ENCODE results near the gene DFFB. TPM values are rescaled to one million over a fixed set of nuclear protein-coding genes. Genes with fewer than 3 reads are reported as not detected.

Gene DFFB
- total RNA-seq, 2 experiments from 2014 or later, result 8.8 to 10.2 TPM

DNA sequence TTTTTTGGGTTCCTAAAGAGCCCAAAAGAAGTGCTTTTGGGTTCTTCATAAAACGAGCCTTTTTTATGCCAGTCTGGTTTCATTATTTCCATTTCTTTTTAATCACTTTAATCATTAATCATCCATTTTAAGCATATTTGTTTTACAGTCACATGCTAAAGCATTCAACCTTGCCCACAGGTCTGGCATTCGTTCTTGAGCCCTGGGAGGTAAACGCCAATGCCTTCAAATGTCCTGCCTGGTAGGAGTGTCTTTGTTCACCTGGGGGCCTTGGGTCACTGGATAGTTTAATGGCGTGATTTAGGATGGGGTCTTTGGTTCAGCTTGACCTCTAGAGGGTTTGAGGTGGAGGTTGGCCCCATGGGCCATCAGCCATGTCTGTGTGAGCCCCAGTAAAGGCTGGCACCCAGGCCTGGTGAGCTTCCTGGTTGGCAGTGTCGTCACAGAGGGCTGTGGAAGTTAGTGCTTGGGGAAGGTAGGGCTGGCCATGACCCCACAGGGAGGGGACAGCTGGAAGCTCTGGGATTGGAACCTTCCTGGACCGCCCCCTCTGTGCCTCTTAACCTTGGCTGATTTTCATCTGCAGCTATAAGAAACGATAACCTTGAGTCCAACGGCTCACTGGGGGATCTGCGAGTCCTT, 22.6 kb downstream of the DFFB start:
- no peak overlapping the region for H3K27ac Mint-ChIP-seq
- no peaks in the 10 kb centered on the region for H3K27me3 Mint-ChIP-seq (ENCODE audit: low read depth)
- POLR2A ChIA-PET, result no interaction called here

DNA sequence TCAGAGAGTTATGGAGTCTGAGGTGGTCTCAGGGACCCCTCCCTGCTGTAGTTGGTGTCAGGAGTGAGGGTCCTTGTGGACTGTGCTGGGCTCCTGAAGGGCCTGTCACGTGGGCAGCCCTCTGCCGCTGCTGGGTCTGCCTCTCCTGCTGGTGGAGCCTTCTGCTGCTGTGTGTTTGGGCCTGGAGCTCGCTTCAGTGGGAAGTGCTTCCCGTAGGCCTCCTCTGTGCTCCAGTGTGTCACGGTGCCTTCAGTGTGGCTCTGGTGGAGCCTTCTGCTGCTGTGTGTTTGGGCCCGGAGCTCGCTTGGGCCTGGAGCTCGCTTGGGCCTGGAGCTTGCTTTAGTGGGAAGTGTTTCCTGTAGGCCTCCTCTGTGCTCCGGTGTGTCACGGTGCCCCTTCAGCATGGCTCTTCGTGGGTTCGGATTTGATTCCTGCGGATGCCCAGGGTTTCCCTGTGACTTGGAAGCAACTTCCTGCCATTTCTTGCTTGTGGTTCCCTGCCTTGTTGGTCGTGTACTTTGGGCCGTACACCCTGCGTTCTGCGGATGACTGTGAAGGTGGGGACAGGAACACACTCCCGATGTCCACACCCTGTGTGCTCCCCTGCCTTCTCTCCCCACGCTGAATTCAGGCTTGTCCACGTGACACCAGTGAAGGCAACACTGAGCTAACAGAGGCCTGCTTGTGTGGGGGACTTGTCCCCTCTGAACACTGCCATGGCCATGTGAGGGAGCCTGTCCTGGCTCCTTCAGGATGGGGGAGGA, 23.3 kb downstream of the DFFB start:
- DNase-seq, result no peak
- ChIA-PET POLR2A (no interaction called here), CTCF (interaction anchor here (1.4 kb wide), 1 partner anchor 8 kb away, joined by 3 read pairs; no protein-coding TSS in a partner anchor)
- Mint-ChIP-seq H3K36me3 (ENCODE audit: low read depth) (peaks cover 29% of the 10 kb centered on the region), H3K4me1 (ENCODE audit: low read depth) (peaks cover 14% of the 10 kb centered on the region), H3K27ac (peak overlapping the region; percentile 74), H3K9me3 (ENCODE audit: insufficient read depth) (no peaks in the 10 kb centered on the region), H3K27me3 (ENCODE audit: low read depth) (no peaks in the 10 kb centered on the region), H3K4me3 (no peak overlapping the region)
- no peak for ATAC-seq

More for the DNA sequence above, 22.6 kb downstream of the DFFB start:
- no peak for ATAC-seq
- H3K4me1 Mint-ChIP-seq (ENCODE audit: low read depth), result peaks cover 14% of the 10 kb centered on the region
- CTCF ChIA-PET, result no interaction called here
- no peaks in the 10 kb centered on the region for H3K9me3 Mint-ChIP-seq (ENCODE audit: insufficient read depth)
- DNase-seq, result no peak
- H3K4me3 Mint-ChIP-seq, result no peak overlapping the region
- H3K36me3 Mint-ChIP-seq (ENCODE audit: low read depth), result peaks cover 32% of the 10 kb centered on the region

GRCh38 chr1:3881193-3881480, 23.9 kb downstream of the DFFB start:
- H3K36me3 Mint-ChIP-seq (ENCODE audit: low read depth), result peaks cover 29% of the 10 kb centered on the region
- CTCF ChIA-PET, result interaction anchor here (1.4 kb wide), 1 partner anchor 9 kb away, joined by 3 read pairs; no protein-coding TSS in a partner anchor
- ATAC-seq, result peak; percentile 47

DNA sequence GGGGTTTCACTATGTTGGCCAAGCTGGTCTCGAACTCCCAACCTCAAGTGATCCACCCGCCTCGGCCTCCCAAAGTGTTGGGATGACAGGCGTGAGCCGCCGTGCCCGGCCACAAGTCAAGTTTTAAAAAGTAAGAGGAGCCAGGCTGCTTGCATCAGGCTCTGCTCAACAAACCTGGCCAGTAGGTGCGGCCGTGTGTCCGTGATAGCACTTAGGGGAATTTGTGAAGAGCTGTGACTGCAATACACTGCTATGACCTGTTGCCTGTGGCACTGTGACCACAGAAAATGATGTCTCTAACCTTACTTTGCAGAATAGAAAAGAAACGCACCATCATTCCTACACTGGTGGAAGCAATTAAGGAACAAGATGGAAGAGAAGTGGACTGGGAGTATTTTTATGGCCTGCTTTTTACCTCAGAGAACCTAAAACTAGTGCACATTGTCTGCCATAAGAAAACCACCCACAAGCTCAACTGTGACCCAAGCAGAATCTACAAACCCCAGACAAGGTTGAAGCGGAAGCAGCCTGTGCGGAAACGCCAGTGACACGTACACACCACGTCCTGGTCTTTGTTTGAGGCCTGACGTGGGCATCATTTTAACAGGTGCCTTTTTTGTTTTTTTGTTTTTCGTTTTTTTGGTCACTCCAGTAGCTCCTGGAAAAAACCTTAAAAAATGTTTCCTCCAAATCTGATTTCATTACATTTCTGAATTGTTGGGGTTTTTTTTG, 26.1 kb downstream of the DFFB start:
- DNase-seq (no peak), ATAC-seq (peak; percentile 51)
- Mint-ChIP-seq H3K9me3 (ENCODE audit: insufficient read depth) (no peaks in the 10 kb centered on the region), H3K4me1 (ENCODE audit: low read depth) (peaks cover 14% of the 10 kb centered on the region), H3K36me3 (ENCODE audit: low read depth) (peaks cover 37% of the 10 kb centered on the region), H3K4me3 (no peak overlapping the region), H3K27me3 (ENCODE audit: low read depth) (no peaks in the 10 kb centered on the region), H3K27ac (peak overlapping the region; percentile 69)
- ChIA-PET CTCF (interaction anchor here (1.3 to 1.5 kb wide), 2 partner anchors 16 to 26 kb away, joined by 4 to 6 read pairs; no protein-coding TSS in a partner anchor), POLR2A (interaction anchor here (0.6 kb wide), 1 partner anchor 19 kb away, joined by 3 read pairs; no protein-coding TSS in a partner anchor)

More at GRCh38 chr1:3881193-3881480, 23.9 kb downstream of the DFFB start:
- DNase-seq, result peak; percentile 37
- Mint-ChIP-seq H3K4me1 (ENCODE audit: low read depth) (peaks cover 14% of the 10 kb centered on the region), H3K9me3 (ENCODE audit: insufficient read depth) (no peaks in the 10 kb centered on the region), H3K27ac (peak overlapping the region; percentile 75), H3K4me3 (no peak overlapping the region), H3K27me3 (ENCODE audit: low read depth) (no peaks in the 10 kb centered on the region)
- POLR2A ChIA-PET, result interaction anchor here (0.6 to 0.8 kb wide), 2 partner anchors 12 to 774 kb away, joined by 3 read pairs; no protein-coding TSS in a partner anchor

DNA sequence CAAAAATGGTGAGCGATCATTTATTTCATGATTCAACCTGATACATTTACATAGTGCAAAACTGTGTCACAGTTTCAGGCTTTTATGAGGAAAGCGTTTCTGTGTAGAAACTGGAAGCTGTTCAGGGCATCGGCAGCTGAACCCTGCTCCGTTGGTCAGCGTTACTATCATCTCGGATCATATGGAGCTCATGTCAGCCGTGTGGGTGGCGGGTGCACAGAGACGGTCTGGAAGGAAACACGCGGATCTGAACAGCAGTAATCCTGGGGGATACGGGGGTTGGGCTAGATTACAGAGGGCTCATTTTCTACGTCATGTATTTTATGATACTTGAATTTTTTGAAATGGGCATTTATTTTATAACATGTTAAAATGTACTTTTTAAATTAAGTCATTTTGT, 27.7 kb downstream of the DFFB start:
- Mint-ChIP-seq H3K4me1 (ENCODE audit: low read depth) (peaks cover 18% of the 10 kb centered on the region), H3K9me3 (ENCODE audit: insufficient read depth) (no peaks in the 10 kb centered on the region), H3K4me3 (no peak overlapping the region), H3K27me3 (ENCODE audit: low read depth) (no peaks in the 10 kb centered on the region), H3K27ac (no peak overlapping the region), H3K36me3 (ENCODE audit: low read depth) (peaks cover 33% of the 10 kb centered on the region)
- ChIA-PET POLR2A (no interaction called here), CTCF (interaction anchor here (1.0 kb wide), 2 partner anchors 8 to 27 kb away, joined by 3 to 4 read pairs; no protein-coding TSS in a partner anchor)
- no peak for ATAC-seq
- no peak for DNase-seq

DNA sequence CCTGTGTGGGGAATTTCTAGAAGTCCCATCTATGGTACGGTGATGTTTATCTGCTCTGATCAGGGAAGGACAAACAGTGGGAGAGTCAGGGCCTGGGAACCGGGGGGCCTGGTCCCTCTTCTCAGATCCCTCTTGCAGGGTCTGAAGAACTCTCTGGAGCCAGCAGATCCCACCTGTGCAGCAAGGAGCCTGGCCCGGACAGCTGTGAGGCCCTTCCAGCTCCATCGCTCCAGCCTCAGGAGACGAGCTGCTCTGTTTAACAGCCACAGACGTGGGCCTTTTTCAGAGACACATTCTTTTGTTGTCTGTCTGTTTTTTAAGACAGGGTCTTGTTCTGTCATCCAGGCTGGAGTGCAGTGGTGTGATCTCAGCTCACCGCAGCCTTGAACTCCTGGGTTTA, 28.3 kb downstream of the DFFB start:
- H3K4me1 Mint-ChIP-seq (ENCODE audit: low read depth), result peaks cover 24% of the 10 kb centered on the region
- H3K27ac Mint-ChIP-seq, result no peak overlapping the region
- no peak overlapping the region for H3K4me3 Mint-ChIP-seq
- H3K36me3 Mint-ChIP-seq (ENCODE audit: low read depth), result peaks cover 39% of the 10 kb centered on the region
- H3K27me3 Mint-ChIP-seq (ENCODE audit: low read depth), result no peaks in the 10 kb centered on the region
- ChIA-PET CTCF (interaction anchor here (1.0 kb wide), 1 partner anchor 28 kb away, joined by 4 read pairs; no protein-coding TSS in a partner anchor), POLR2A (no interaction called here)
- no peaks in the 10 kb centered on the region for H3K9me3 Mint-ChIP-seq (ENCODE audit: insufficient read depth)
- DNase-seq (no peak), ATAC-seq (no peak)

DNA sequence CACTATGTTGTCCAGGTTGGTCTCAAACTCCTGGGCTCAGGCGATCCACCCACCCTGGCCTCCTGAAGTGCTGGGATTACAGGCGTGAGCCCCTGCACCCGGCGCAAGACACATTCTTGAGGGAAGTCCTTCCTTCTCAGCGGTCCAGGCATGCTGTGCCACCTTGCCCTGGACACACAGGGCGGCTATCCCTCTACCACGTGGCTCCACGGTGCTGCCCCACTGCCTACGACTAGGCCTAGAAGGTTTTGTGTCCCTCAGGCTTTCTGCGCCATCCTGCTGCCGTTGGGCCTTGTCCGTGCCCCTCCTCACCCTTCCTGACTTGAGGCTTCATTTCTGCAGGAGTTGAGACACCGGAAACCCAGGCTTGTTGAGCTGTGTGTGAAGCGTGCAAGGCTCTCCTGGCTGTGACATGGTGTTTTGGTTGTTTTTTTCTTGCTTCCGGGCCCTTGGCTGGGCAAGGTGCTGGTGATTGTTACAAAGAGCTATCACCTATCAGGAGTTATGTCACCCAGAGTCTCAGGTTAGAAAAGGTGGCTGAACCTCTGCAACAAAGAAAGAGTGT, 28.9 kb downstream of the DFFB start:
- Mint-ChIP-seq H3K36me3 (ENCODE audit: low read depth) (peaks cover 44% of the 10 kb centered on the region), H3K4me1 (ENCODE audit: low read depth) (peaks cover 23% of the 10 kb centered on the region), H3K27me3 (ENCODE audit: low read depth) (no peaks in the 10 kb centered on the region), H3K9me3 (ENCODE audit: insufficient read depth) (no peaks in the 10 kb centered on the region), H3K4me3 (no peak overlapping the region), H3K27ac (peak overlapping the region; percentile 60)
- ChIA-PET POLR2A (interaction anchor here (1.6 kb wide), 1 partner anchor 9 kb away, joined by 3 read pairs; no protein-coding TSS in a partner anchor), CTCF (interaction anchor here (0.6 kb wide), 1 partner anchor 273 kb away, joined by 3 read pairs; no protein-coding TSS in a partner anchor)
- DNase-seq, result no peak
- no peak for ATAC-seq

GRCh38 chr1:3886691-3887090, 29.4 kb downstream of the DFFB start:
- no peak for DNase-seq
- no peak for ATAC-seq
- CTCF ChIA-PET, result interaction anchor here (3.0 kb wide), 1 partner anchor 29 kb away, joined by 8 read pairs; the partner anchor contains the start of gene DFFB
- Mint-ChIP-seq H3K27me3 (ENCODE audit: low read depth) (no peaks in the 10 kb centered on the region), H3K27ac (peak overlapping the region; percentile 52), H3K9me3 (ENCODE audit: insufficient read depth) (no peaks in the 10 kb centered on the region), H3K36me3 (ENCODE audit: low read depth) (peaks cover 46% of the 10 kb centered on the region), H3K4me1 (ENCODE audit: low read depth) (peaks cover 24% of the 10 kb centered on the region), H3K4me3 (no peak overlapping the region)
- POLR2A ChIA-PET, result interaction anchor here (1.6 kb wide), 1 partner anchor 9 kb away, joined by 3 read pairs; no protein-coding TSS in a partner anchor

- CTCF ChIA-PET, result interaction anchor here (3.0 kb wide), 1 partner anchor 30 kb away, joined by 8 read pairs; the partner anchor contains the start of gene DFFB
- ATAC-seq (no peak), DNase-seq (no peak)
- Mint-ChIP-seq H3K36me3 (ENCODE audit: low read depth) (peaks cover 48% of the 10 kb centered on the region), H3K27me3 (ENCODE audit: low read depth) (no peaks in the 10 kb centered on the region), H3K4me1 (ENCODE audit: low read depth) (peaks cover 20% of the 10 kb centered on the region), H3K27ac (no peak overlapping the region), H3K9me3 (ENCODE audit: insufficient read depth) (no peaks in the 10 kb centered on the region), H3K4me3 (no peak overlapping the region)
- POLR2A ChIA-PET, result no interaction called here
Observed at GRCh38 chr1:3888301-3888700, 31.0 kb downstream of the DFFB start.

- peaks cover 38% of the 10 kb centered on the region for H3K36me3 Mint-ChIP-seq (ENCODE audit: low read depth)
- no peak for ATAC-seq
- no peaks in the 10 kb centered on the region for H3K27me3 Mint-ChIP-seq (ENCODE audit: low read depth)
- H3K9me3 Mint-ChIP-seq (ENCODE audit: insufficient read depth), result no peaks in the 10 kb centered on the region
- POLR2A ChIA-PET, result no interaction called here
- no peak for DNase-seq
- peak overlapping the region; percentile 2 for H3K27ac Mint-ChIP-seq
- CTCF ChIA-PET, result interaction anchor here (3.0 kb wide), 1 partner anchor 32 kb away, joined by 8 read pairs; the partner anchor contains the start of gene DFFB
- peaks cover 20% of the 10 kb centered on the region for H3K4me1 Mint-ChIP-seq (ENCODE audit: low read depth)
- no peak overlapping the region for H3K4me3 Mint-ChIP-seq
Observed at GRCh38 chr1:3889936-3890335, 32.7 kb downstream of the DFFB start.

All from activated CD8-positive, alpha-beta T cell treated with anti-CD3 and anti-CD28 coated beads, Interleukin-2, amount 10 ng/mL, durations not matched to agents 7 days and 5 days (primary cell).